H1 (cell line): Measurements from ENCODE around the gene SYCE3. TPM values are rescaled to one million over a fixed set of nuclear protein-coding genes. Genes with fewer than 3 reads are reported as not detected.

ENCODE experiments used
- CBX8 ChIP-seq: fragments of 300-800, 300-1000 bp; sonication (generic); IDR thresholded peaks from 2 replicates; pipeline ENCODE4 v1.7.1; 2016; ENCODE audit warnings: low read depth, low read length, borderline replicate concordance
- CHD7 ChIP-seq: fragments of 300-600 bp; sonication (generic); IDR thresholded peaks from 2 replicates; pipeline ENCODE4 v1.7.1; 2012; ENCODE audit warnings: low read length, moderate library complexity, mild to moderate bottlenecking, inconsistent platforms; ENCODE audit not compliant: insufficient replicate concordance
- EP300 ChIP-seq, 2 experiments: IDR thresholded peaks; 1 replicate in 1 of 2; 2 replicates in 1 of 2; pipeline ENCODE4 v1.6.1; 2011 to 2012; ENCODE audit warnings: low read depth in 2 of 2, low read length in 2 of 2, mild to moderate bottlenecking in 2 of 2, borderline replicate concordance in 1 of 2, inconsistent platforms in 1 of 2, moderate library complexity in 1 of 2
- MAFK ChIP-seq: IDR thresholded peaks from 2 replicates; pipeline ENCODE4 v1.6.1; 2012; ENCODE audit warnings: low read depth, mild to moderate bottlenecking, improper control_type of control experiment, low read length
- PHF8 ChIP-seq: fragments of 200-600 bp; sonication (generic); conservative IDR thresholded peaks from 2 replicates; pipeline ENCODE4 v1.7.1; 2012; ENCODE audit warnings: low read depth, mild to moderate bottlenecking, inconsistent platforms, low read length, moderate library complexity
- POLR2AphosphoS5 ChIP-seq: IDR thresholded peaks from 2 replicates; pipeline ENCODE4 v1.6.1; 2011; ENCODE audit warnings: low read depth, low read length
- RBBP5 ChIP-seq: IDR thresholded peaks from 2 replicates; pipeline ENCODE4 v1.7.1; 2012; ENCODE audit warnings: low read depth, mild to moderate bottlenecking, inconsistent platforms, low read length, moderate library complexity, borderline replicate concordance
- SP1 ChIP-seq: IDR thresholded peaks from 2 replicates; pipeline ENCODE4 v1.6.1; 2011; ENCODE audit warnings: low read depth, low read length
- polyA plus RNA-seq, 7 experiments: library from polyadenylated mRNA; depleted of rRNA in 3 of 7; stranded (reverse) in 5 of 7; unstranded in 2 of 7; fragments of >200 nt in 5 of 7; fragments of 200-250 nt in 2 of 7; gene quantifications; 1 replicate in 5 of 7; 2 replicates in 1 of 7; 4 replicates in 1 of 7; pipeline versions ENCODE4 v1.2.1 to v1.2.3, GENCODE V29; 2011 to 2013; ENCODE audit warnings: missing spikeins in 2 of 7, mixed read lengths in 2 of 7
- total RNA-seq: library from RNA; stranded (reverse); fragmentation: NEBNext Ultra II Directional; extraction: Animal tissue kit (Norgen Biotek cat#: 25700); gene quantifications from 2 replicates; pipeline ENCODE4 v1.2.1, GENCODE V29; 2021

SYCE3 gene
- total and polyA plus RNA-seq, 2 of the 8 experiments (the other 6 are each of a cell fraction or from before 2014, with no cell fraction given) = 1.9 TPM; not detected in 1

GRCh38 chr22:50507991-50508884 is 54.5 kb downstream of the SYCE3 start, which contains the start of gene NCAPH2 (continued):
- TF ChIP-seq CHD7 (no peak), MAFK (no peak), CBX8 (no peak), RBBP5 (0 out of 2 replicates have a peak, but pooled peaks have one; percentile 29), EP300 (IDR thresholded peaks at IDR 0.05; ENCODE audit: borderline replicate concordance in 1 of 2, low read depth in 2 of 2, low read length in 2 of 2) (peak in 1 of 2 experiments; percentile 44; a peak in 1 of 3 replicates), PHF8 (peak; percentile 97), POLR2AphosphoS5 (peak; percentile 97), SP1 (peak; percentile 68; the same call in 1 of the 2 replicates)
